A673 (cell line): Measurements from ENCODE around the gene SLC30A2. TPM values are rescaled to one million over a fixed set of nuclear protein-coding genes. Genes with fewer than 3 reads are reported as not detected.
A peak's percentile ranks its signal among the peaks of the same experiment; 100 is the strongest.
"Not testable (repeated sequence)": the region's sequence is repeated elsewhere in the genome, so short reads cannot be mapped to it uniquely, and the experiment has no call there.

Experiments used
- Bru-seq: library from RNA; stranded (reverse); fragments of 400-500 nt; gene quantifications from one replicate; lab custom pipeline; 2021; lab: Mats Ljungman, UMichigan
- BruChase-seq, 2 experiments: library from RNA; stranded (reverse); fragments of 400-500 nt; gene quantifications; one replicate each; lab custom pipeline; 2021; lab: Mats Ljungman, UMichigan
- BruUV-seq: library from RNA; stranded (reverse); fragments of 400-500 nt; replicated peaks from 2 replicates; lab custom pipeline; 2021; lab: Mats Ljungman, UMichigan
- CTCF ChIA-PET: fragments of 300-600 bp; sonication (Branson Sonifier 250); formaldehyde crosslinking; loops from one replicate; lab custom pipeline; 2022; ENCODE audit warnings: antibody characterized with exemption; lab: Charles Lee
- POLR2A ChIA-PET: fragments of 300-600 bp; sonication (Branson Sonifier 250); formaldehyde crosslinking; loops from one replicate; lab custom pipeline; 2022; ENCODE audit warnings: antibody characterized with exemption; ENCODE audit not compliant: low non-redundant PET; lab: Charles Lee
- DNase-seq: peaks from one replicate; pipeline ENCODE4 v3.0.0-alpha.2; 2015; ENCODE audit warnings: low spot score
- H3K27ac ChIP-seq: fragments of 200-600 bp; sonication (generic); 2 replicates; pipeline ENCODE4 v1.5.1; 2016; ENCODE audit warnings: mixed run types, low read depth, mild to moderate bottlenecking, mixed read lengths, antibody characterized with exemption, low read length; ENCODE audit not compliant: poor library complexity, severe bottlenecking
- H3K27me3 ChIP-seq: fragments of 200-600 bp; sonication (generic); replicated peaks from 2 replicates; pipeline ENCODE4 v1.6.1; 2017; ENCODE audit warnings: mixed run types, low read depth, mild to moderate bottlenecking, mixed read lengths, antibody characterized with exemption, low read length; ENCODE audit not compliant: insufficient read depth, poor library complexity
- H3K36me3 ChIP-seq: fragments of 200-600 bp; sonication (generic); 2 replicates; pipeline ENCODE4 v1.6.1; 2016; ENCODE audit warnings: mixed run types, mild to moderate bottlenecking, mixed read lengths, antibody characterized with exemption, low read length; ENCODE audit not compliant: insufficient read depth, poor library complexity, severe bottlenecking
- H3K4me1 ChIP-seq: fragments of 200-600 bp; sonication (generic); 2 replicates; pipeline ENCODE4 v1.6.1; 2017; ENCODE audit warnings: mixed run types, mild to moderate bottlenecking, mixed read lengths, antibody characterized with exemption, low read length; ENCODE audit not compliant: insufficient read depth, poor library complexity, severe bottlenecking
- H3K4me3 ChIP-seq: fragments of 200-600 bp; sonication (generic); 2 replicates; pipeline ENCODE4 v1.5.1; 2016; ENCODE audit warnings: low read depth, mixed run types, mild to moderate bottlenecking, mixed read lengths, low read length; ENCODE audit not compliant: poor library complexity, severe bottlenecking
- H3K9me3 ChIP-seq: fragments of 200-600 bp; sonication (generic); 2 replicates; pipeline ENCODE4 v1.6.1; 2016; ENCODE audit warnings: mixed run types, low read depth, mild to moderate bottlenecking, mixed read lengths, antibody characterized with exemption, low read length; ENCODE audit not compliant: poor library complexity, severe bottlenecking
- CTCF ChIP-seq: fragments of 300-800, 200-600 bp; sonication (generic); conservative IDR thresholded peaks from 2 replicates; pipeline ENCODE4 v1.5.1; 2017; ENCODE audit warnings: low read depth, mild to moderate bottlenecking, antibody characterized with exemption, low read length, moderate library complexity, mixed read lengths
- EZH2 ChIP-seq: fragments of 200-600 bp; sonication (generic); IDR thresholded peaks from 2 replicates; pipeline ENCODE4 v1.6.1; 2017; ENCODE audit warnings: borderline replicate concordance, low read depth, mild to moderate bottlenecking, mixed read lengths, antibody characterized with exemption, low read length; ENCODE audit not compliant: poor library complexity, severe bottlenecking
- intact Hi-C: fragments of 100-400 bp; cut with micrococcal nuclease; formaldehyde crosslinking; loops from one replicate; pipeline ENCODE4 v1.10.0; 2022; ENCODE audit not compliant: unreplicated experiment
- long read RNA-seq: library from polyadenylated mRNA; stranded (forward); transcript quantifications from one replicate; pipeline ENCODE4 v2.0.0, GENCODE V29; 2022
- total RNA-seq: library from RNA; stranded (reverse); gene quantifications from 2 replicates; pipeline ENCODE4 v1.2.3, GENCODE V29; 2021

Gene SLC30A2, protein sequence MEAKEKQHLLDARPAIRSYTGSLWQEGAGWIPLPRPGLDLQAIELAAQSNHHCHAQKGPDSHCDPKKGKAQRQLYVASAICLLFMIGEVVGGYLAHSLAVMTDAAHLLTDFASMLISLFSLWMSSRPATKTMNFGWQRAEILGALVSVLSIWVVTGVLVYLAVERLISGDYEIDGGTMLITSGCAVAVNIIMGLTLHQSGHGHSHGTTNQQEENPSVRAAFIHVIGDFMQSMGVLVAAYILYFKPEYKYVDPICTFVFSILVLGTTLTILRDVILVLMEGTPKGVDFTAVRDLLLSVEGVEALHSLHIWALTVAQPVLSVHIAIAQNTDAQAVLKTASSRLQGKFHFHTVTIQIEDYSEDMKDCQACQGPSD
- total RNA-seq (not detected in 2 replicates), Bru-seq, nascent RNA (not detected), BruChase-seq, experiment 1, labeled RNA remaining after a 2-hour chase (not detected), BruChase-seq, experiment 2, labeled RNA remaining after a 6-hour chase (not detected)
- long read RNA-seq, result 0 reads

DNA sequence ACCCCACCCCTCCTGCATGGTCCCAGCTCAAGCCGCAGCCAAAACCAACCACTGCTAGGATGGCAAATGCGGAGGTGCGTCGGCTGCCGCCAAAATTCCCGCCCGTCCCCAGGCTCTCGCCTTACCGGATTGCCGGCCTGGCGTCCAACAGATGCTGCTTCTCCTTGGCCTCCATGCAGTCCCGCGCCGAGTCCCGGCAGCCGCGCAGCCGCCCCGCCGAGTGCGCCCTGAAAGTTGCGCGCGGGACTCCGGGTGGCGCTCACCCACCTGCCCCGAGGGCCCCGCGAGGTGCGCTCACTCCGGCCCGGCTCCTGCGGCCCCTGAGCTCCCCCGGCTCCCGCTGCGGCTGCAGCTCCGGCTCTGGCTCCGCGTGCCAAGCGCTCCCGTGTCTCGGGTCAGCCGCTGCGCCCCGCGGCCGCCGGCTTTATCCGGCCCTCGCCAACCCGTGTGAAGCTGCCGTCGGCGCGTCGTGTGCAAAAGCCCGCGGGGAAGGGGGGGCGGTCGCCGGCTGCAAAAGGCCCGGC is at the start of gene SLC30A2:
TSS of gene SLC30A2 (minus strand) at position 397 of the 524 bp plus-strand sequence. CDS start at position 175, 222 bp downstream.
- Histone ChIP-seq H3K27me3 (peaks cover 85% of the 10 kb centered on the region), H3K27ac (no peak within 1 kb of the TSS), H3K9me3 (no peaks in the 10 kb centered on the region), H3K4me3 (no peak within 1 kb of the TSS), H3K36me3 (no peaks in the 10 kb centered on the region), H3K4me1 (no peaks in the 10 kb centered on the region)
- no peak for DNase-seq
- ChIA-PET CTCF (no interaction called here), POLR2A (no interaction called here)
- peak; percentile 99 for TF ChIP-seq EZH2
- no peak for TF ChIP-seq CTCF
- intact Hi-C loops, result no loop called here
- no TSS peak for BruUV-seq

DNA sequence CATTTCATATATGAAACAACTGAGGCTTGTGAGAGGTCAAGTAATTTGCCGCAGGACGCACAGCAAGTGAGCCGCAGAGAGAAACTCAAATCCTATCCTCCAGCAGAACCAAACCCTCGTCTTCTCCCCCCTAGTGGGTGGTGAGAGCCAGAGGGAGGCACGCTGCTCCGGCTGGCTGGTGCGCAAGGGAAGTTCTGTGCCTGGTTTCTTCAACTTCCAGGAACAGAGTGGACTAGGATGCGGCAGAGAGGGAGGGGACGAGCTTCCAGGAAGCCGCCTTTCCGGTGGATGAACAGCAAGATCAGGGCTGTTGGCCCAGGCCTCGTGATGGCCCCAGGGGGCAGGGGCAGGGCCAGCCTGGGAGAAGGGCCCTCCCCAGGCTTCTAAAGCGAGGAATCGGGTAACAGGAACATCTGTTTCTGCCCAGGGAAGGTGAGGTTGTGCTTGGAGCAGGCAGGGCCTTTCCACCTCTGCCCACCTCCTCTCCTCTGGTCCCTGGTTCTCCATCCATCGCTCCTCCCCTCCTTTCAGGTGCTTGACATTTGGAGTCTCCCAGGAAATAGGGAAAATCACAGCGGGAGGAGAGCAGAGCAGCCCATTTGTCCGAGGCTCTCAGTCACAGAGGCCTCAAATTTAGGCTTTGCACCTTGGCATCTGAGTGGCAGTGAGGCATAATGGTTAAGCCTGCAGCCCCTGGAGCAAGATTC is 48.9 kb upstream of the SLC30A2 start:
- CTCF ChIA-PET, result no interaction called here
- no peak overlapping the region for H3K27ac ChIP-seq
- no peaks in the 10 kb centered on the region for H3K4me1 ChIP-seq
- intact Hi-C loops, result no loop called here
- peaks cover 41% of the 10 kb centered on the region for H3K27me3 ChIP-seq
- no TSS peak for BruUV-seq
- no peak overlapping the region for H3K4me3 ChIP-seq
- no peak for TF ChIP-seq EZH2
- TF ChIP-seq CTCF, result no peak
- no peaks in the 10 kb centered on the region for H3K36me3 ChIP-seq
- no peaks in the 10 kb centered on the region for H3K9me3 ChIP-seq
- peak; percentile 32 for DNase-seq
- POLR2A ChIA-PET, result no interaction called here

DNA sequence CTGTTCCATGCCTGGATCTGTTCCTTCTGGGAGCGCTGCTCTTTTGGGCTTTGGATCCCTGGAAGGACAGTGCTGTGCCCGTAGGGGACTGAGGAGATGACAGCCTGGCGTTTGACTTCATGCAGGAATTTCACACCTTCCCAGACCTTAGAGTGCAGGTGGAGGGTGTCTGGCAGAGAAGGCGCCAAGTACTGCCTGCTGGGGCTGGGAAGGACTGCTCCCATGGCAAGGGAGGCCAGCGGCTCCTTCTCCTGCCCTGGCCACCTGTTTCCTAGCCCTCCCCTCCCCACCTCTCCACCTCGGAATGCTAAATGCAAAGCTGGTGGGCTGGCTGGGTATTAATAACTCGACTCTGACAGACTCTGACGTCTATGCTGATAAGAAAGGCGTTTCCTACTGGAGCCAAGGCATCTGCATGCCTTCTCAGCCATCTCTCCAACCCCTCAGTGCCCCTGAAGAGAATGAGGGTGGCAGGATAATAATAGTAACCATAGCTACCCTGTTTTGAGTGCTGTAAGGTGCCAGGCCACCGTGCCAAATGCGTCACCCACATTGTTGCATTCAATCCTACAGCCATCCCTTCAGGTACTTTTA is 48.3 kb upstream of the SLC30A2 start:
- CTCF ChIA-PET, result no interaction called here
- no peak for DNase-seq
- POLR2A ChIA-PET, result no interaction called here
- Histone ChIP-seq H3K27me3 (peaks cover 41% of the 10 kb centered on the region), H3K36me3 (no peaks in the 10 kb centered on the region), H3K4me1 (no peaks in the 10 kb centered on the region), H3K27ac (no peak overlapping the region), H3K9me3 (no peaks in the 10 kb centered on the region), H3K4me3 (no peak overlapping the region)
- no peak for TF ChIP-seq EZH2
- no peak for TF ChIP-seq CTCF
- intact Hi-C loops, result no loop called here
- no TSS peak for BruUV-seq

- H3K4me3 ChIP-seq, BruUV-seq, H3K27ac ChIP-seq, H3K4me1 ChIP-seq, POLR2A ChIA-PET, H3K36me3 ChIP-seq, H3K9me3 ChIP-seq, intact Hi-C loops, DNase-seq, CTCF ChIA-PET: not testable (repeated sequence)
- peaks cover 41% of the 10 kb centered on the region for H3K27me3 ChIP-seq
Measured at GRCh38 chr1:26093569-26093968, 47.7 kb upstream of the SLC30A2 start.
